Measurements from ENCODE around the gene PSMD5. TPM values are rescaled to one million over a fixed set of nuclear protein-coding genes. Genes with fewer than 3 reads are reported as not detected.

Gene PSMD5
- total RNA-seq, 3 donors from 2014 or later = 30.1 to 46.9 (median 32.3) TPM

GRCh38 chr9:120837921-120838320, 4.8 kb downstream of the PSMD5 start:
- intact Hi-C loops (cut with DNase I, micrococcal nuclease) = no loop called here
- TF ChIP-seq CTCF (IDR thresholded peaks at IDR 0.05) = no peak
- no peak for DNase-seq
- no peaks in the 10 kb centered on the region for H3K4me1 ChIP-seq (ENCODE audit: low read depth)
- peaks cover 3% of the 10 kb centered on the region for H3K36me3 ChIP-seq (ENCODE audit: low read depth)
- H3K9me3 ChIP-seq = no peaks in the 10 kb centered on the region
- no peak overlapping the region for H3K4me3 ChIP-seq
- ATAC-seq = no peak

GRCh38 chr9:120833325-120833724, 9.4 kb downstream of the PSMD5 start:
- intact Hi-C loops (cut with DNase I, micrococcal nuclease) = no loop called here
- Histone ChIP-seq H3K9me3 (no peaks in the 10 kb centered on the region), H3K4me3 (no peak overlapping the region), H3K4me1 (ENCODE audit: low read depth) (no peaks in the 10 kb centered on the region), H3K36me3 (ENCODE audit: low read depth) (peaks cover 6% of the 10 kb centered on the region)
- no peak for TF ChIP-seq CTCF (IDR thresholded peaks at IDR 0.05)
- DNase-seq (no peak), ATAC-seq (no peak)

GRCh38 chr9:120832807-120833206, 9.9 kb downstream of the PSMD5 start:
- H3K4me3 ChIP-seq = no peak overlapping the region
- H3K36me3 ChIP-seq (ENCODE audit: low read depth) = peaks cover 6% of the 10 kb centered on the region
- no peak for ATAC-seq
- H3K4me1 ChIP-seq (ENCODE audit: low read depth) = no peaks in the 10 kb centered on the region
- no peaks in the 10 kb centered on the region for H3K9me3 ChIP-seq
- intact Hi-C loops (cut with DNase I, micrococcal nuclease) = no loop called here
- no peak for TF ChIP-seq CTCF (IDR thresholded peaks at IDR 0.05)
- no peak for DNase-seq

GRCh38 chr9:120830865-120831264, 11.9 kb downstream of the PSMD5 start:
- no peak for TF ChIP-seq CTCF (IDR thresholded peaks at IDR 0.05)
- DNase-seq = no peak
- intact Hi-C loops (cut with DNase I, micrococcal nuclease) = no loop called here
- peaks cover 6% of the 10 kb centered on the region for H3K36me3 ChIP-seq (ENCODE audit: low read depth)
- no peak for ATAC-seq
- no peak overlapping the region for H3K4me3 ChIP-seq
- no peaks in the 10 kb centered on the region for H3K4me1 ChIP-seq (ENCODE audit: low read depth)
- no peaks in the 10 kb centered on the region for H3K9me3 ChIP-seq

- H3K4me1 ChIP-seq (ENCODE audit: low read depth) = no peaks in the 10 kb centered on the region
- ATAC-seq (no peak), DNase-seq (no peak)
- intact Hi-C loops (cut with DNase I, micrococcal nuclease) = no loop called here
- H3K4me3 ChIP-seq = no peak overlapping the region
- no peak for TF ChIP-seq CTCF (IDR thresholded peaks at IDR 0.05)
- H3K36me3 ChIP-seq (ENCODE audit: low read depth) = peaks cover 6% of the 10 kb centered on the region
- no peaks in the 10 kb centered on the region for H3K9me3 ChIP-seq
These were observed 12.6 kb downstream of the PSMD5 start for GRCh38 chr9:120830151-120830550.

- no peak for DNase-seq
- TF ChIP-seq CTCF (IDR thresholded peaks at IDR 0.05) = no peak
- Histone ChIP-seq H3K4me1 (ENCODE audit: low read depth) (no peaks in the 10 kb centered on the region), H3K36me3 (ENCODE audit: low read depth) (peaks cover 6% of the 10 kb centered on the region), H3K9me3 (no peaks in the 10 kb centered on the region), H3K4me3 (no peak overlapping the region)
- intact Hi-C loops (cut with DNase I, micrococcal nuclease) = no loop called here
- ATAC-seq = no peak
These were observed 13.1 kb downstream of the PSMD5 start for GRCh38 chr9:120829650-120830049.

All from mucosa of descending colon (tissue), 3 donors.